Ishikawa (cell line): ENCODE results near the gene GANC.

Experiments
- CEBPB ChIP-seq: IDR thresholded peaks from 2 replicates; pipeline ENCODE4 v1.6.1; 2012
- CREB1 ChIP-seq: IDR thresholded peaks from 2 replicates; pipeline ENCODE4 v1.6.1; 2012; ENCODE audit warnings: low read depth
- EGR1 ChIP-seq: IDR thresholded peaks from 2 replicates; pipeline ENCODE4 v1.6.1; 2012
- EP300 ChIP-seq: IDR thresholded peaks from 2 replicates; pipeline ENCODE4 v1.6.1; 2012; ENCODE audit warnings: borderline replicate concordance
- FOXM1 ChIP-seq: IDR thresholded peaks from 2 replicates; pipeline ENCODE4 v1.6.1; 2012; ENCODE audit warnings: low read depth, borderline replicate concordance
- NFIC ChIP-seq: IDR thresholded peaks from 2 replicates; pipeline ENCODE4 v1.6.1; 2012
- RAD21 ChIP-seq: IDR thresholded peaks from 2 replicates; pipeline ENCODE4 v1.6.1; 2012; ENCODE audit warnings: low read depth
- TAF1 ChIP-seq: IDR thresholded peaks from 2 replicates; pipeline ENCODE4 v1.6.1; 2012; ENCODE audit warnings: low read depth, mild to moderate bottlenecking
- TCF12 ChIP-seq: IDR thresholded peaks from 2 replicates; pipeline ENCODE4 v1.6.1; 2012; ENCODE audit warnings: low read depth
- TEAD4 ChIP-seq: IDR thresholded peaks from 2 replicates; pipeline ENCODE4 v1.6.1; 2012
- YY1 ChIP-seq: IDR thresholded peaks from 2 replicates; pipeline ENCODE4 v1.6.1; 2012; ENCODE audit warnings: low read depth
- ZBTB7A ChIP-seq: IDR thresholded peaks from 2 replicates; pipeline ENCODE4 v1.6.1; 2012; ENCODE audit warnings: low read depth
- TF ChIP-seq, protein P1 (sequence below): IDR thresholded peaks from 2 replicates; pipeline ENCODE4 v1.6.1; 2012; ENCODE audit warnings: low read depth, mild to moderate bottlenecking
- TF ChIP-seq, protein P2 (sequence below): IDR thresholded peaks from 2 replicates; pipeline ENCODE4 v1.6.1; 2012
- TF ChIP-seq, protein P3 (sequence below): IDR thresholded peaks from 2 replicates; pipeline ENCODE4 v1.6.1; 2012

Gene GANC

DNA sequence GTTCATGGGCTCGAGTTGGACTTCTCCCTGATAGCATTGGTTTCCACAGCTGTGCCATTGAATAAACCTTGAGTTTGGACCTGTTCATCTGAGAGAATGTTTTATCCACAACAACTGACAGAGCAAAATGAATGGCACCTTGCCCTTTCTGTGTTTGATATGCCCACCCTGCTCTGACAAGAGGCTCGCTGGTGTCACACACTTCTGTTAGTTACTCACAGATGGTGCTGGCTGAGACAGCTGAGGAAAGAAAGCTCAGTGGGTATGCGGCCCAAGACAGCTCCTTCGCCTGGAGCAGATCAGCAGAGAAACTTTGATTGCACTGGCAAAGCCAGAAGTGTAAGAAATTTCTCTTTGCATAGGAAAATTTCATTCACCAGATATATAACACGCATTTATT lies 83.8 kb downstream of the GANC start:
- TF ChIP-seq ZBTB7A (no peak), FOXM1 (no peak), TAF1 (no peak), RAD21 (no peak), TCF12 (no peak), CREB1 (no peak), YY1 (no peak), EGR1 (no peak), TEAD4 (no peak), EP300 (no peak), CEBPB (no peak), NFIC (no peak)
- TF ChIP-seq, protein P1, sequence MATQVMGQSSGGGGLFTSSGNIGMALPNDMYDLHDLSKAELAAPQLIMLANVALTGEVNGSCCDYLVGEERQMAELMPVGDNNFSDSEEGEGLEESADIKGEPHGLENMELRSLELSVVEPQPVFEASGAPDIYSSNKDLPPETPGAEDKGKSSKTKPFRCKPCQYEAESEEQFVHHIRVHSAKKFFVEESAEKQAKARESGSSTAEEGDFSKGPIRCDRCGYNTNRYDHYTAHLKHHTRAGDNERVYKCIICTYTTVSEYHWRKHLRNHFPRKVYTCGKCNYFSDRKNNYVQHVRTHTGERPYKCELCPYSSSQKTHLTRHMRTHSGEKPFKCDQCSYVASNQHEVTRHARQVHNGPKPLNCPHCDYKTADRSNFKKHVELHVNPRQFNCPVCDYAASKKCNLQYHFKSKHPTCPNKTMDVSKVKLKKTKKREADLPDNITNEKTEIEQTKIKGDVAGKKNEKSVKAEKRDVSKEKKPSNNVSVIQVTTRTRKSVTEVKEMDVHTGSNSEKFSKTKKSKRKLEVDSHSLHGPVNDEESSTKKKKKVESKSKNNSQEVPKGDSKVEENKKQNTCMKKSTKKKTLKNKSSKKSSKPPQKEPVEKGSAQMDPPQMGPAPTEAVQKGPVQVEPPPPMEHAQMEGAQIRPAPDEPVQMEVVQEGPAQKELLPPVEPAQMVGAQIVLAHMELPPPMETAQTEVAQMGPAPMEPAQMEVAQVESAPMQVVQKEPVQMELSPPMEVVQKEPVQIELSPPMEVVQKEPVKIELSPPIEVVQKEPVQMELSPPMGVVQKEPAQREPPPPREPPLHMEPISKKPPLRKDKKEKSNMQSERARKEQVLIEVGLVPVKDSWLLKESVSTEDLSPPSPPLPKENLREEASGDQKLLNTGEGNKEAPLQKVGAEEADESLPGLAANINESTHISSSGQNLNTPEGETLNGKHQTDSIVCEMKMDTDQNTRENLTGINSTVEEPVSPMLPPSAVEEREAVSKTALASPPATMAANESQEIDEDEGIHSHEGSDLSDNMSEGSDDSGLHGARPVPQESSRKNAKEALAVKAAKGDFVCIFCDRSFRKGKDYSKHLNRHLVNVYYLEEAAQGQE = no peak
- TF ChIP-seq, protein P2, sequence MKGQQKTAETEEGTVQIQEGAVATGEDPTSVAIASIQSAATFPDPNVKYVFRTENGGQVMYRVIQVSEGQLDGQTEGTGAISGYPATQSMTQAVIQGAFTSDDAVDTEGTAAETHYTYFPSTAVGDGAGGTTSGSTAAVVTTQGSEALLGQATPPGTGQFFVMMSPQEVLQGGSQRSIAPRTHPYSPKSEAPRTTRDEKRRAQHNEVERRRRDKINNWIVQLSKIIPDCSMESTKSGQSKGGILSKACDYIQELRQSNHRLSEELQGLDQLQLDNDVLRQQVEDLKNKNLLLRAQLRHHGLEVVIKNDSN = no peak
- TF ChIP-seq, protein P3, sequence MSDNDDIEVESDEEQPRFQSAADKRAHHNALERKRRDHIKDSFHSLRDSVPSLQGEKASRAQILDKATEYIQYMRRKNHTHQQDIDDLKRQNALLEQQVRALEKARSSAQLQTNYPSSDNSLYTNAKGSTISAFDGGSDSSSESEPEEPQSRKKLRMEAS = no peak

DNA sequence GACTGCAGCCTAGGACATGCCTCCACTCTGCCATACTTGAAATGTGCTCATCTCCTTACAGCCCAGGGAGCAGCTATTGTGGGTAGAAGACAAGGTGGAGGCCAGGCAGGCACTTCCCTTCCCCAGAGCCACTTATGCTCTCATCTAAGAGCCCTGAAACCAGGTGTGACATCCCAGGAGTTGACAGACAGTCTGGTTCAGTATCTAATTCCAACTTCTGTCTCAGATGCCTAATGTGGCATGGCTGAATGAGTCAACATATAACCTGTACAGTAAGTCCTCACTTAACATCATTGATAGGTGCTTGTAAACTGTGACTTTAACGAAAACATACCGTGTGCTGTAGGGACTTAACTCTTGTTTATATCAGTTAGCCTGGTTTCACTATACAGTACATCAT lies 85.1 kb downstream of the GANC start:
- TF ChIP-seq, protein P3 = no peak
- TF ChIP-seq CEBPB = no peak
- no peak for TF ChIP-seq EP300
- TF ChIP-seq, protein P2 = no peak
- TF ChIP-seq TAF1 = no peak
- no peak for TF ChIP-seq YY1
- TF ChIP-seq EGR1 = no peak
- TF ChIP-seq FOXM1 = no peak
- TF ChIP-seq TEAD4 = no peak
- TF ChIP-seq CREB1 = no peak
- no peak for TF ChIP-seq RAD21
- TF ChIP-seq TCF12 = no peak

DNA sequence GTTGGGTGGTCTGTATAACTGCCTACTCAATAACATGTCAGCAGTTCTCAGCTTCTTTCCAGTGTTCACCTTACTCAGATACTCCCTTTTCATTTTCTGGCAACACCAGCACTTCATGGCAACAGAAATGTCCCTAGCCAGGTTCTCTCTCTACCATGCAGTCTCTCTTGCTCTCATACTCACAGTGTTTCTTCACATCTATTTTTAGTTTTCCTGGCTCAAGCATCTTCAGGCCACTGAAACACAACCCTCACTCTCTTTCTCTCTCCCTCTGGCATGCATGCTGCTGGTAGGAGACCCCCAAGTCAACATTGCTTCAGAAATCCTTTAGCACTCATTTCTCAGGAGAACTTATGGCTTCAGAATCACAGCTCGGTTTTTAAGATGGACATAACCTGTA lies 86.2 kb downstream of the GANC start, which contains the start of gene CAPN3:
CAPN3 (plus strand) TSS at position 253 of the 400 bp plus-strand sequence. CDS start 305 bp downstream, outside the sequence.
- no peak for TF ChIP-seq CREB1
- no peak for TF ChIP-seq TCF12
- no peak for TF ChIP-seq YY1
- no peak for TF ChIP-seq FOXM1
- no peak for TF ChIP-seq TEAD4
- TF ChIP-seq ZBTB7A = no peak
- TF ChIP-seq, protein P1 = no peak
- TF ChIP-seq EP300 = no peak
- TF ChIP-seq, protein P3 = no peak
- no peak for TF ChIP-seq NFIC
- TF ChIP-seq, protein P2 = no peak
- no peak for TF ChIP-seq CEBPB
- no peak for TF ChIP-seq TAF1
- no peak for TF ChIP-seq RAD21
- no peak for TF ChIP-seq EGR1

DNA sequence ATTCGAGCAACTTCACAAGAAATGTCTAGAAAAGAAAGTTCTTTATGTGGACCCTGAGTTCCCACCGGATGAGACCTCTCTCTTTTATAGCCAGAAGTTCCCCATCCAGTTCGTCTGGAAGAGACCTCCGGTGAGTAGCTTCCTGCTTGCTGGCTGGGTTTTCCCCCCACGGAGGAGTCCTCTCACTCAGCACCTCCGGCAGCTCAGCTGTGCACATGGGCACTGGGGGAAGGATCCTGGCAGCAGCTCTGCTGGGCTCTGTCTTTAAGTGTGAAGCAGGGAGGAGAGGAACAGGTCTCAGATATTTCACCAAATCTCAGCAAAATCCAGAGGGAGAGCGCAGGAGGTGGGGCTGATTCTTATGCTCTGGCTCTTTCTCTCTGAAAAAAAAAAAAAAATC lies 87.0 kb downstream of the GANC start:
- TF ChIP-seq TCF12 = no peak
- no peak for TF ChIP-seq CREB1
- TF ChIP-seq, protein P2 = no peak
- no peak for TF ChIP-seq CEBPB
- TF ChIP-seq TEAD4 = no peak
- TF ChIP-seq, protein P3 = no peak
- no peak for TF ChIP-seq TAF1
- TF ChIP-seq FOXM1 = no peak
- no peak for TF ChIP-seq RAD21
- TF ChIP-seq, protein P1 = no peak
- no peak for TF ChIP-seq EGR1
- TF ChIP-seq ZBTB7A = no peak
- TF ChIP-seq EP300 = no peak
- TF ChIP-seq YY1 = no peak
- no peak for TF ChIP-seq NFIC
